SK-N-SH treated with all-trans-retinoic acid at 6 μM for 48 hours (cell line): ENCODE data around the gene OR5K3.

Experiments used
- ZC3H10 ChIP-seq: fragments of 250-450 bp; sonication (Bioruptor Pico); IDR thresholded peaks from 2 replicates; pipeline ENCODE4 v1.5.1; 2021; ENCODE audit warnings: mild to moderate bottlenecking, moderate library complexity
- ZFP30 ChIP-seq: fragments of 450-650 bp; formaldehyde crosslinking; IDR thresholded peaks from 2 replicates; pipeline ENCODE4 v1.5.0; 2022; ENCODE audit warnings: mild to moderate bottlenecking, moderate library complexity

DNA sequence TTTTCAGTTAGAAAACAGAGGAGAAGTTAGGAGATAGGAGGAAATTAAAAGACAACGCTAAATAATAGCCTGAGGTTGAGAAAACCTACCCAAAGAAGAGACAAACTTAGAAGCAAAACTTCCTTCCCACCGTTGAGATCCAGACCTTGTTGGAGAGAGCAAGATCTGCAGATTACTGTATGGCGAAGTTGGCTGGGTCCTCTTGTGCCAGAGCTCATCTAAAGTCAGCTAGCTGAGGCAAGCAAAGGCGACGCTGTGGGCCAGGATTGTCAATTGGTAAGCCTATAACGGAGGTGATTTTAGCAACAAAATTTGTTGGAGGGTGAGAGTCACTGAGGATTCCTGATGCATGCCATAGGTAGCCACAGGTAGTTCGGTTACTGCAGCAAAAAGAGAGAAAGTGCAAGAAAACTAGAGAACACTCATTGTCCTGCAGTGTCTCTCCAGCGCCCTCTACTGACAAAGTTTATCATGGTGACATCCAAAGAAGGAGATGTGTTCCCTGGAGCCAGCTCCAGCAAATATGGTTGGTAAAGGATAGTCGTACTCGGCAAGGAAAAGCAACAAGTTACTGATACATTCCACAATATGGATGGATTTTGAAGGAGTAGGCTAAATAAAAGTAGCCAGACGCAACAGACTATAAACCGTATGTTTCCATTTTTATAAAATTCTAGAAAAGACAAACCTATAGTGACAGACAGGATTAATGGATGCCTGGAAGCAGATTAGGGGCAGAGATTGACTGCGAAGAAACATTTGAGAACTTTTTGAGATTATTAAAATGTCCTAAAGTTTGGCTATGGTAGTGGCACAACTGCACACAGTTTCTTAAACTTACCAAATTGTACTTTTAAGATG lies 46.6 kb upstream of the OR5K3 start:
- TF ChIP-seq ZFP30 (CRISPR knock-in tag) (no peak), ZC3H10 (no peak)
